SU-DHL-6 (cell line): ENCODE data around the gene GOLGA6C.

Source experiments
- H2AFZ ChIP-seq: fragments of 200-600 bp; sonication (generic); 2 replicates; pipeline ENCODE4 v1.6.1; 2014; ENCODE audit warnings: low read depth, mild to moderate bottlenecking, moderate library complexity, mixed read lengths, antibody characterized with exemption, low read length; ENCODE audit not compliant: severe bottlenecking
- H3F3A ChIP-seq: fragments of 200-600 bp; shearing (Covaris generic); 2 replicates; pipeline ENCODE4 v1.6.0; 2016; ENCODE audit warnings: antibody characterized with exemption, mild to moderate bottlenecking; ENCODE audit not compliant: insufficient read depth
- H3K27ac ChIP-seq: fragments of 200-600 bp; sonication (generic); 2 replicates; pipeline ENCODE4 v1.5.1; 2016; ENCODE audit warnings: low read depth, mild to moderate bottlenecking, low read length, moderate library complexity, mixed read lengths
- H3K27me3 ChIP-seq: fragments of 200-600 bp; sonication (generic), shearing (Covaris generic); 2 replicates; pipeline ENCODE4 v1.6.0; 2014; ENCODE audit warnings: mild to moderate bottlenecking, low read length
- H3K36me3 ChIP-seq: fragments of 200-600 bp; sonication (generic); 2 replicates; pipeline ENCODE4 v1.6.1; 2014; ENCODE audit warnings: mild to moderate bottlenecking, low read length, mixed read lengths
- H3K4me2 ChIP-seq: fragments of 300-600, 200-600 bp; shearing (Covaris generic), sonication (generic); 2 replicates; pipeline ENCODE4 v1.6.0; 2014; ENCODE audit warnings: low read length, low read depth, mild to moderate bottlenecking; ENCODE audit not compliant: poor library complexity, severe bottlenecking
- H3K4me3 ChIP-seq: fragments of 200-600 bp; sonication (generic); 2 replicates; pipeline ENCODE4 v1.5.1; 2014; ENCODE audit warnings: antibody characterized with exemption, low read length, mild to moderate bottlenecking, mixed read lengths; ENCODE audit not compliant: insufficient read depth, poor library complexity, severe bottlenecking
- H3K79me2 ChIP-seq: fragments of 200-600 bp; sonication (generic); 2 replicates; pipeline ENCODE4 v1.6.1; 2014; ENCODE audit warnings: mild to moderate bottlenecking, low read length, moderate library complexity; ENCODE audit not compliant: insufficient read depth
- H3K9ac ChIP-seq: fragments of 200-600 bp; sonication (generic); 2 replicates; pipeline ENCODE4 v1.7.0; 2014; ENCODE audit warnings: mild to moderate bottlenecking, low read length
- H3K9me2 ChIP-seq: fragments of 200-600 bp; sonication (generic); replicated peaks from 2 replicates; pipeline ENCODE4 v1.6.1; 2014; ENCODE audit warnings: low read length; ENCODE audit not compliant: insufficient read depth
- H3K9me3 ChIP-seq: fragments of 200-600 bp; sonication (generic); 2 replicates; pipeline ENCODE4 v1.6.1; 2014; ENCODE audit warnings: low read length, mixed read lengths; ENCODE audit not compliant: insufficient read depth
- H4K20me1 ChIP-seq: fragments of 200-600 bp; sonication (generic); 2 replicates; pipeline ENCODE4 v1.6.1; 2014; ENCODE audit warnings: low read depth, mild to moderate bottlenecking, antibody characterized with exemption, low read length, moderate library complexity, mixed read lengths
- CTCF ChIP-seq: fragments of 200-600 bp; sonication (generic); IDR thresholded peaks from one replicate; pipeline ENCODE4 v1.5.1; 2017; ENCODE audit warnings: antibody characterized with exemption, mild to moderate bottlenecking, low read length, moderate library complexity; ENCODE audit not compliant: insufficient read depth, poor library complexity, severe bottlenecking
- EZH2phosphoT487 ChIP-seq: fragments of 200-600 bp; sonication (generic), shearing (Covaris generic); conservative IDR thresholded peaks from 2 replicates; pipeline ENCODE4 v1.6.1; 2018; ENCODE audit warnings: mild to moderate bottlenecking, antibody characterized with exemption, low read length, moderate library complexity, mixed read lengths

Gene GOLGA6C

DNA sequence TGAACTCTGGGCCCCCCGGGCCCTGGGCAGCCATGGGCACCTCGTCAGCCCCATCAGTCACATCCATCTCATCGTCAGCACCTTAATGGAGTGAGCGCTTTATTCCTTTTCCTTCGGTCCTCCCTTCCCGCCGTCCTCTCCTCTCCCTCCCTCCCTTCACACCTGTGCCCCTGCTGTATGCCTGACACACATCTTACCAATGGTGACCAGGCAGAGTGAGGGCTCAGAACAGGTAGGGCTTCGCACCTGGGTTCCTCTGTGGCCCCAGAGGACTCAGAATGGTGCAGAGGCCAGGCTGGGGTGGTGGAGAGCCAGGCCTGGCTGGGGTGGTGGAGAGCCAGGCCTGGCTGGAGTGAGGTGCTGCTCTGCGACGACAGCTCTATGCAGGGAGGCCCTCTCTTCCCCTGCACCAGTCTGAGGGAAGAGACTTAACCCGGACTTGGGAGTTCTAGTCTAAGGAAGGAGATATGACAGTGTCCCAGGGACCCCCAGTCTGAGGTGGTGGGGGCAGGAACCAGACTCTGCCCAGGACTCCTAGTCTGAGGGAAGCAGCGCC lies 44.8 kb upstream of the GOLGA6C start:
- Histone ChIP-seq H3K36me3 (no peaks in the 10 kb centered on the region), H3K27ac (no peak overlapping the region), H3K4me3 (no peak overlapping the region), H3K9me2 (no peaks in the 10 kb centered on the region), H4K20me1 (peaks cover 13% of the 10 kb centered on the region), H3F3A (no peaks in the 10 kb centered on the region), H3K27me3 (no peaks in the 10 kb centered on the region), H3K9ac (no peak overlapping the region), H2AFZ (no peak overlapping the region), H3K4me2 (no peak overlapping the region), H3K79me2 (peaks cover 16% of the 10 kb centered on the region), H3K9me3 (no peaks in the 10 kb centered on the region)
- TF ChIP-seq EZH2phosphoT487 (no peak), CTCF (no peak)

GRCh38 chr15:75213768-75214221 lies 44.3 kb upstream of the GOLGA6C start:
- peaks cover 13% of the 10 kb centered on the region for H4K20me1 ChIP-seq
- no peak overlapping the region for H3K4me2 ChIP-seq
- no peaks in the 10 kb centered on the region for H3K27me3 ChIP-seq
- H3K27ac ChIP-seq: no peak overlapping the region
- H3K9me2 ChIP-seq: no peaks in the 10 kb centered on the region
- no peak overlapping the region for H2AFZ ChIP-seq
- TF ChIP-seq EZH2phosphoT487 (no peak), CTCF (no peak)
- peaks cover 16% of the 10 kb centered on the region for H3K79me2 ChIP-seq
- no peaks in the 10 kb centered on the region for H3F3A ChIP-seq
- no peaks in the 10 kb centered on the region for H3K9me3 ChIP-seq
- no peak overlapping the region for H3K4me3 ChIP-seq
- H3K9ac ChIP-seq: no peak overlapping the region
- H3K36me3 ChIP-seq: no peaks in the 10 kb centered on the region

DNA sequence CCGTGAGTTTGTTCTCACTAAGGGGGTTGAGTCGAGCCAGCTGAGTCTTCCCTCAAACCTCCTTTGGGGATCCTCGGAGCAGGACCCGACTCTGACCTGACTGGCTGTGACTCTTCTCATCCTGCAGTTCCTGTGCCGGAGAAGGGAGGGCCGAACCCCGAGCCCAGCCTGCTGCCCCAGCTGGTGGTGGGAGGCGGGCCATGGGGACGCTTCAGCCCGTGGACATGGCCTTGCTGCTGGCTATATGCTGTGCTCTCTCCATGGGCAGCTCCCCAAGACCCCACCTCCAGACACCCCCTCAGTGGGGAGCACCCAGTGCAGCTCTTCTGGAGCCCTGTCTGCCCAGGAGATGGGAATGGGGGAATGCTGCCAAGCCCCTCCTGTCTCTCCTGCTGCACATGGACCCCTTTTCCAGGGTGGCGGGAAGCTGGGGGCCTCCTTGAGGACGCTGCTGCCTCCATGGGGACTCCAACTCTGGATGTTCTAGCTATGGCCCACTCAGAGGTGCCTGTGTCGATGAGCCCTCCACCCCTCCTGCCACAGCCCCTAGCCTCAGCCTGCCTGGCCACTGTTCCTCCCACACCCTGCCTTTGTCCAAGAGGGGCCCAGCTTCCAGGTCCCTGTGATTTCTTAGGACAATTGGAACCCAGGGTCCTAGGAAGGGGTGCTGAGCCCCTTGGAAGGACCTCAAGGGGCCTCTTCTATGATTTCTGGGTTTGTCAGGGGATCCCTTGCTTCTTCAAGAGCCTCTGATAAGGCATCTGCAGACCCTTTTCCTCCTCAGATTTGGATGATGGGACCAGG lies 43.6 kb upstream of the GOLGA6C start:
- H3K9ac ChIP-seq: no peak overlapping the region
- H3F3A ChIP-seq: no peaks in the 10 kb centered on the region
- peaks cover 9% of the 10 kb centered on the region; the same call in 1 of the 2 replicates for H3K79me2 ChIP-seq
- no peak overlapping the region for H3K27ac ChIP-seq
- H3K36me3 ChIP-seq: no peaks in the 10 kb centered on the region
- no peak overlapping the region for H3K4me2 ChIP-seq
- H2AFZ ChIP-seq: no peak overlapping the region
- H3K9me3 ChIP-seq: no peaks in the 10 kb centered on the region
- TF ChIP-seq EZH2phosphoT487 (no peak), CTCF (no peak)
- no peak overlapping the region for H3K4me3 ChIP-seq
- no peaks in the 10 kb centered on the region for H3K27me3 ChIP-seq
- H4K20me1 ChIP-seq: peaks cover 7% of the 10 kb centered on the region
- no peaks in the 10 kb centered on the region for H3K9me2 ChIP-seq
